ENCODE results near the gene PMEPA1. TPM values are rescaled to one million over a fixed set of nuclear protein-coding genes. Genes with fewer than 3 reads are reported as not detected.

The PMEPA1 gene
- total and polyA plus RNA-seq, 4 donors, result 0.61 to 1.5 (median 1.1) TPM

DNA sequence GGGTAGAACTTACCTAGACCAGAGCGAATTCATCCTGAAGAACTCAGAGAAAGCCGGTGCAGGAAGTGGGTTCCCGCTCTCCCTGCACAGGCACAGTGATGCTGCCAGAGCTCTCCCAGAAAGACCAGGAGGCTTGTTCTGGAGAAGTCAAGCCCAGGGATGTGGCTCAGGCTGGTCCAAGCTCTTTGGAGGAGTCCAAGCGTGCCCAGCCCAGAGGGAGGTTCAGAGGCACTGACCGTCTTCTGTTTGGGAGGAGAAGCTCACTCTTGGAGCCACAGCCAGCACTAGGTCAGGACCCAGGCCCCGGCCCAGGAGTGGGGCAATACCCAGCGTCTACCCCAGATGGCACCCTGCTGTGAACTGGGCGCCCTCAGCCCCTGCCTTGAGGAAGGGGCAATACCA lies 1.5 kb upstream of the PMEPA1 start (continued):
- TF ChIP-seq TAF1 (conservative IDR thresholded peaks at IDR 0.05) (no peak), HNF4A (conservative IDR thresholded peaks at IDR 0.05) (no peak), GABPA (IDR thresholded peaks at IDR 0.05 in 1 of 2, conservative IDR thresholded peaks at IDR 0.05 in 1 of 2) (no peak)

- DNase-seq (ENCODE audit: low spot score), result no peak
- Histone ChIP-seq H3K27me3 (ENCODE audit: control insufficient read depth in 4 of 4, insufficient read depth in 4 of 4, low read length in 3 of 4) (peaks cover 0 to 21% (median 4%) of the 10 kb centered on the region in 4 donors), H3K9me3 (ENCODE audit: control insufficient read depth in 4 of 4, low read length in 3 of 4) (no peaks in the 10 kb centered on the region), H3K36me3 (ENCODE audit: control insufficient read depth in 4 of 4, insufficient read depth in 3 of 4, low read depth in 1 of 4, low read length in 3 of 4) (no peaks in the 10 kb centered on the region), H3K4me3 (ENCODE audit: low read depth in 1 of 3, low read length in 3 of 3) (peak overlapping the region in 1 of 3 donors; percentile 59), H3K27ac (ENCODE audit: low read depth in 1 of 2, low read length in 2 of 2) (no peak overlapping the region), H3K9ac (ENCODE audit: low read depth in 1 of 2, low read length in 2 of 2) (no peak overlapping the region), H3K4me1 (ENCODE audit: control insufficient read depth in 4 of 4, insufficient read depth in 4 of 4, low read length in 3 of 4) (peaks cover 0 to 11% (median 8%) of the 10 kb centered on the region in 4 donors)
- TF ChIP-seq SP1 (IDR thresholded peaks at IDR 0.05) (no peak), ZBTB33 (IDR thresholded peaks at IDR 0.05) (no peak), RAD21 (IDR thresholded peaks at IDR 0.05) (no peak), GABPA (IDR thresholded peaks at IDR 0.05 in 1 of 2, conservative IDR thresholded peaks at IDR 0.05 in 1 of 2) (no peak), YY1 (IDR thresholded peaks at IDR 0.05) (no peak), EGR1 (IDR thresholded peaks at IDR 0.05; ENCODE audit: low read depth in 2 of 2) (no peak), REST (IDR thresholded peaks at IDR 0.05) (no peak), NR2F2 (IDR thresholded peaks at IDR 0.05) (no peak), TAF1 (conservative IDR thresholded peaks at IDR 0.05) (no peak), FOXA1 (IDR thresholded peaks at IDR 0.05) (no peak), RXRA (IDR thresholded peaks at IDR 0.05) (no peak), HNF4A (conservative IDR thresholded peaks at IDR 0.05) (no peak), JUND (IDR thresholded peaks at IDR 0.05) (no peak)
- TF ChIP-seq, protein P1, sequence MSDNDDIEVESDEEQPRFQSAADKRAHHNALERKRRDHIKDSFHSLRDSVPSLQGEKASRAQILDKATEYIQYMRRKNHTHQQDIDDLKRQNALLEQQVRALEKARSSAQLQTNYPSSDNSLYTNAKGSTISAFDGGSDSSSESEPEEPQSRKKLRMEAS (IDR thresholded peaks at IDR 0.05), result no peak
- TF ChIP-seq, protein P2, sequence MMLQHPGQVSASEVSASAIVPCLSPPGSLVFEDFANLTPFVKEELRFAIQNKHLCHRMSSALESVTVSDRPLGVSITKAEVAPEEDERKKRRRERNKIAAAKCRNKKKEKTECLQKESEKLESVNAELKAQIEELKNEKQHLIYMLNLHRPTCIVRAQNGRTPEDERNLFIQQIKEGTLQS (IDR thresholded peaks at IDR 0.05), result no peak
- TF ChIP-seq, protein P3, sequence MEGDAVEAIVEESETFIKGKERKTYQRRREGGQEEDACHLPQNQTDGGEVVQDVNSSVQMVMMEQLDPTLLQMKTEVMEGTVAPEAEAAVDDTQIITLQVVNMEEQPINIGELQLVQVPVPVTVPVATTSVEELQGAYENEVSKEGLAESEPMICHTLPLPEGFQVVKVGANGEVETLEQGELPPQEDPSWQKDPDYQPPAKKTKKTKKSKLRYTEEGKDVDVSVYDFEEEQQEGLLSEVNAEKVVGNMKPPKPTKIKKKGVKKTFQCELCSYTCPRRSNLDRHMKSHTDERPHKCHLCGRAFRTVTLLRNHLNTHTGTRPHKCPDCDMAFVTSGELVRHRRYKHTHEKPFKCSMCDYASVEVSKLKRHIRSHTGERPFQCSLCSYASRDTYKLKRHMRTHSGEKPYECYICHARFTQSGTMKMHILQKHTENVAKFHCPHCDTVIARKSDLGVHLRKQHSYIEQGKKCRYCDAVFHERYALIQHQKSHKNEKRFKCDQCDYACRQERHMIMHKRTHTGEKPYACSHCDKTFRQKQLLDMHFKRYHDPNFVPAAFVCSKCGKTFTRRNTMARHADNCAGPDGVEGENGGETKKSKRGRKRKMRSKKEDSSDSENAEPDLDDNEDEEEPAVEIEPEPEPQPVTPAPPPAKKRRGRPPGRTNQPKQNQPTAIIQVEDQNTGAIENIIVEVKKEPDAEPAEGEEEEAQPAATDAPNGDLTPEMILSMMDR (IDR thresholded peaks at IDR 0.05; ENCODE audit: low read depth, low read length, missing input control), result no peak
- 35% methylated on average over 6 of the region's 6 CpGs for WGBS
These were observed 1.0 kb upstream of the PMEPA1 start for GRCh38 chr20:57710841-57711240.
